Stimulated activated CD4-positive, alpha-beta T cell treated with anti-CD3 and anti-CD28 coated beads, TNF-alpha, amount 100 ng/mL, for 4 hours (primary cell): ENCODE measurements around the gene ODF2L.
"Not testable (repeated sequence)": the region's sequence is repeated elsewhere in the genome, so short reads cannot be mapped to it uniquely, and the experiment has no call there.

Experiments
- DNase-seq, 3 experiments: peaks; one replicate each; pipeline ENCODE4 v3.0.0-alpha.2; 2020; ENCODE audit warnings: low read depth in 3 of 3

Gene ODF2L

GRCh38 chr1:86387916-86388627 lies 8.1 kb downstream of the ODF2L start:
- no peak for DNase-seq

DNA sequence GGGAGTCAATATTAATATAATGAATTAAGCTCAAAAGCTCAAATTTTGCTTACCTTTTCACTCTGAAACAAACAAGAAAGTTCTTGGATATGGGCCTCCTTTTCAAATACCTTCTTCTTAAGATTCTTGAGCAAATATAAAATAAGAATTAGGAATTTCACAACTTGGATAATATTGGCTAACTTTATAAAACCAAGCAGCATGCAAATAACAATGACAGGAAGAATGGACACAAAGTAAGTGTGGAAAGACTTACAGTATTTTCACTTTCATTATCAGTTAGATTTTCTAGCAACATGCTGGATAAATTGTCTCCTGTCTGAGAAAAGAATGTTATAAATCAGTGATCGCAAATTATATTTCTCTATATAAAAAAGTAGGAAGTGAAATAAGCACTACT lies 13.2 kb downstream of the ODF2L start:
- no peak for DNase-seq

DNA sequence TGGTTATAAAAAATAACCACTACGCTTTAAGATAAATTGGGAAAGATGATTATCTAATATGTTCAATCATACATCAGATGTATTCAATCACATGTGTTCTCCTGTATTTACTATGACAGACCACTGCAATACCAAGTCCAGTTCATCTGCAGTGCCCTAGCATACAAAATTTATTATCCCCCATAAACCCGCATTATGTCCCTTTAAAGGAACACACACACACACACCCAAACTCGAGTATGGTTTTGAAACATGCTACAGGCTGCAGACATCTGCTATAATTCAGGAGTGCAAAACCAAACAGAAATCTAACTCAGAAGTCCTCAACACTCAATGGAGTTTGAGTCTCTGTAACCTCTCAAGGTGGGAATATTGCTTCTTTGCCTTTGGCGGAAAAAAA lies 14.9 kb downstream of the ODF2L start:
- no peak for DNase-seq

- no peak for DNase-seq
Measured at GRCh38 chr1:86380257-86380861, 15.8 kb downstream of the ODF2L start.

- no peak for DNase-seq
Measured at GRCh38 chr1:86378813-86379212, 17.3 kb downstream of the ODF2L start.

- DNase-seq: no peak
Measured at GRCh38 chr1:86377341-86377740, 18.8 kb downstream of the ODF2L start.

DNA sequence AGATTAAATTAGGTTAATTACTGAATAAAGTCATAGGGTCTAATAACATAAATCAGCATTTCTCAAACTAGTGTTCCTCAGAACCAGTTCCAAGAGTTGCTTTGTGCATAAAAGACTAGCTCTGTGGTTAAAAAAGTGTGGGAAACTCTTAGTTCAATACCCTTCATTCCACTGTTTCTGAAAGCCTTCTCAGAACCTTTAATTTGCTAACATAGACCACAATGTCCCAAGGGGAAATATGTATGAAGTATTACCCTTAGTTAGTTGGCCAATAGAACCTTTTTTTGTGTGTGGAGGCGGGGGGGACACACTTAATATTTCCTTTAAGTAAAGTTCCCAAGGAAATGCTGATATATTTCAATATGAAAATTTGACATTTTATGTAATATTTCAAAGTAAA lies 20.4 kb downstream of the ODF2L start:
- DNase-seq: no peak

DNA sequence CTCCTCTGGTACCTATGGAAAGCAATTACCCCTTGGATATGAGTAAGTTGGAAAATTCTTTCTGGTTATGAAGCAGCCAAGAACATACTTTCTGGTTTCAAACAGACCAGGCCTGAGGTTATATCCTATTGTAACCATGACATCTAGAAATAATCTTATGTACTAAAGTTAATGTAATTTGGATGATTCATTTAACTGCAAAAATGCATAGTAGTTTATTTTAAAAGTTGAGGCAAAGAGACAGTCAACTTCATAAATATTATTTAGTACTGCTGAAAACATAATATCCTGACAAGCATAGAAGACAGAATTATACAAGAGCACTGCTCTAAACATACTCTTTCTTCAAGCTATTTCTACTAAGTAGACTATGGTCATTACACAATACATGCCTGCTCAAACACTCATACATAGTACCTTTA lies 25.5 kb downstream of the ODF2L start:
- DNase-seq: no peak

- DNase-seq: no peak
Measured at GRCh38 chr1:86365896-86366295, 30.2 kb downstream of the ODF2L start.

GRCh38 chr1:86362807-86363206 lies 33.3 kb downstream of the ODF2L start:
- DNase-seq: no peak

DNA sequence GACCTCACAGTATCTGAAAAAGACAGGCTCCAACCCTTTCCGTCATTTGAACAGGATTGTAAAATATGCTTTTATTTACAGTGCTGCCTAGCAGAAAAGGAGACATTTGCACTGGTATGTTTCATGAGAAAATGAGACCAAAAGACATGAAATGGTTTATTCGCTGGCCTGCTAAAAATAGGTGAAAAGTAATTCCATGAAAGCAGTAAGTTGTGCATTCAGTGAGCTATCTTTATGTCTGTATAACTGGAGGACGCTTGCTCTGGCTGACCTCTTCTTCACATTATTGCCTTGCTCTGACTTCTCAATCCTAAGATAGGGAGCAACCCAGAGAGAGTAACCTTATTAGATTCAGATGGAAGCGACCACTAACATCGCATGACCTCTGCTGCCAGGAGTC lies 38.3 kb downstream of the ODF2L start:
- no peak for DNase-seq

- no peak for DNase-seq
Measured at GRCh38 chr1:86356247-86356646, 39.9 kb downstream of the ODF2L start.

- no peak for DNase-seq
Measured at GRCh38 chr1:86352086-86352485, 44.0 kb downstream of the ODF2L start.

DNA sequence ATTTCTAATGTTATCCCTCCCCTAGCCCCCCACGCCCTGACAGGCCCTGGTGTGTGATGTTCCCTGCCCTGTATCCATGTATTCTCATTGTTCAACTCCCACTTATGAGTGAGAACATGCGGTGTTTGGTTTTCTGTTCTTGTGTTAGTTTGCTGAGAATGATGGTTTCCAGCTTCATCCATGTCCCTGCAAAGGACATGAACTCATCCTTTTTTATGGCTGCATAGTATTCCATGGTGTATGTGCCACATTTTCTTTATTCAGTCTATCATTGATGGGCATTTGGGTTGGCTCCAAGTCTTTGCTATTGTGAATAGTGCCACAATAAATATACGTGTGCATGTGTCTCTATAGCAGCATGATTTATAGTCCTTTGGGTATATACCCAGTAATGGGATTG lies 45.9 kb downstream of the ODF2L start:
- not testable (repeated sequence) for DNase-seq

GRCh38 chr1:86346388-86346787 lies 49.7 kb downstream of the ODF2L start:
- no peak for DNase-seq

- DNase-seq: no peak
Measured at GRCh38 chr1:86345042-86345441, 51.1 kb downstream of the ODF2L start.

DNA sequence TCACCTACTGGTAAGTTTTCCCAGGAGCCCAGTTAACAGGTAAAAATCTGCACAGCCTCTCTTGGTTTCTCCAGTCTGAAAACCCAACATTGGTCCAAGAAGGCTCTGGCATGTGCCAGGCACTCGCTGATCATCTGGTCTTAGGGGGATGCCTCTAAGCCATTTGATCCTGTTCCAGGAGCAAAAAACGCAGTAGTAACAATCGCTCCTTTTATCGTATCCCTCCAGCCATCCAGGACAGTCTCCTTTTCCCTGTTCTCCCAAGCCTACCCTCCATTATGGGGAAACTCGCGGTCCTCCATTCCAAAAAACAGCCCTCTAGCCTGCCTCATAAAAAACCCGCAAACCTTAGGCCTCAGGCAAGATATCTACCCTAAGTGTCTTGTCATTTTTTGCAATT lies 56.2 kb downstream of the ODF2L start:
- DNase-seq: no peak

- DNase-seq: no peak
Measured at GRCh38 chr1:86339014-86339812, 56.9 kb downstream of the ODF2L start.

GRCh38 chr1:86335916-86336315 lies 60.2 kb downstream of the ODF2L start:
- no peak for DNase-seq

DNA sequence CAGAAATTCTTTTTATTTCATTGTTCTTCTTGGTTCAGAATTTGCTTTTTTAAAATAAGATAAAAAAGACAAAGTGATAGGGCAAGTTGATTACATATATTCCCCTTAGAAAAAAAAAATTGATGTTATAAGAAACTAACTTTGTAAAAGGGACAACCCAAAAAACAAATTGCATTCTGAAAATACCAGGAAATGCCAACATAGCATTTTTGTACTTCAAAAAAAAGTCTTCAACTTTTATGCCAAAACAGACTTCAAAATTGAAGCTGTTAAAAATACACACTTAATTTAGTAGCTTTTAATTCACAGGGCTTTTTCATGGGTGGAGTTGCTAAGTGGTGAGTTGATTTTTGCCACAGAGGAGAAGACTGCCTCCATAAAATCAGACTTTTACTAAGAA lies 70.9 kb downstream of the ODF2L start:
- no peak for DNase-seq

DNA sequence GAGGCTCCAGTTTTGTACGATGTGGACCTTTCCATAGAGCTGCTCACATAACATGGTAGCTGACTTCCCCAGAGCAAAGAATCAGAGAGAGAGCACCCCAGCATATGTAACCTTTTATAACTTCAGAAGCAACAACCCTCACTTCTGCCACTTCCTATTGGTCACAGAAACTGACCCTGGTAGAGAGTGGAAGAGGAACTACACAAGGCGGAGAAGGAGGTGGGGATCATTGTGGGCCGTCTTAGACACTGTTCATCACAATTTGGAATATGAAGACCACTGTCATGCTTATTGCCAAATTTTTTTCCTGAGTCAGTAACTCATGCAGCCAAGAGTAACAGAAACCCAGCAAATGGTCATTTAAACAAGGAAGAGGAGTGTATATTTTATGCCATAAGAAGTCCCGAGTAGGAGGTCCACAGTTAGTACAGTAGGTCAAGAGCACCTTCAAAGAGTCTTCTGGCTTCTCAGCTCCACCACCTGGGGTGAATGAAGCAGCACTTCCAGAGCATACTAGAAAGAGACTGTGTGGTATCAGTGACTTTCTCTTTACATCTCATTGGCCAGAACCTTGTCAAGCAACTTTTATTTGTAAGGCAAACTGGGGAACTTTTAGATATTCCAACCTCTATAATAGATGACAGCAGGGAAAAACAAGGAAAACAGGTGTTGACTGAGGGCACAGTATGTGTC lies 71.8 kb downstream of the ODF2L start:
- DNase-seq: no peak

GRCh38 chr1:86322241-86322640 lies 73.9 kb downstream of the ODF2L start:
- DNase-seq: no peak
